Measurements from ENCODE around the gene ASH1L. TPM values are rescaled to one million over a fixed set of nuclear protein-coding genes. Genes with fewer than 3 reads are reported as not detected.

Gene ASH1L
- total and polyA plus RNA-seq, 2 experiments from 2014 or later = 23.6 to 24.7 TPM

GRCh38 chr1:155548706-155549105 is 13.9 kb downstream of the ASH1L start:
- Histone ChIP-seq H3K27me3 (ENCODE audit: insufficient read depth) (no peaks in the 10 kb centered on the region), H3K4me1 (ENCODE audit: insufficient read depth) (no peaks in the 10 kb centered on the region), H3K4me2 (no peak overlapping the region), H2AFZ (no peak overlapping the region), H3K36me3 (ENCODE audit: insufficient read depth) (no peaks in the 10 kb centered on the region; the same call in 1 of the 2 replicates), H3K27ac (ENCODE audit: low read depth) (no peak overlapping the region), H3K9me2 (ENCODE audit: insufficient read depth) (no peaks in the 10 kb centered on the region), H3K79me2 (replicated peaks; ENCODE audit: insufficient read depth) (peaks cover 100% of the 10 kb centered on the region), H3K4me3 (no peak overlapping the region), H4K20me1 (replicated peaks; ENCODE audit: insufficient read depth) (peaks cover 39% of the 10 kb centered on the region), H3F3A (replicated peaks; ENCODE audit: low read depth) (no peaks in the 10 kb centered on the region)
- Mint-ChIP-seq H3K27ac (no peak overlapping the region), H3K4me1 (peaks cover 2% of the 10 kb centered on the region; the same call in 1 of the 3 replicates), H3K36me3 (ENCODE audit: low read depth) (peaks cover 7% of the 10 kb centered on the region; the same call in 1 of the 3 replicates), H3K27me3 (ENCODE audit: insufficient read depth, low read depth, poor library complexity) (no peaks in the 10 kb centered on the region), H3K9me3 (no peaks in the 10 kb centered on the region), H3K4me3 (no peak overlapping the region)
- TF ChIP-seq POLR2AphosphoS5 (IDR thresholded peaks at IDR 0.05; ENCODE audit: low read depth) (no peak), ZNF114 (CRISPR knock-in tag; IDR thresholded peaks at IDR 0.05) (no peak), EZH2phosphoT487 (IDR thresholded peaks at IDR 0.05; ENCODE audit: unreplicated experiment) (no peak), NANOG (IDR thresholded peaks at IDR 0.05; ENCODE audit: borderline replicate concordance) (no peak), EZH2 (IDR thresholded peaks at IDR 0.05; ENCODE audit: low read depth, unreplicated experiment) (no peak), ZNF462 (CRISPR knock-in tag; IDR thresholded peaks at IDR 0.05) (no peak)
- no peak for DNase-seq (ENCODE audit: low spot score)
- ATAC-seq = no peak

All from GM23338 (cell line).